Measurements from ENCODE around the gene VPS13A.
"Not testable (repeated sequence)": the region's sequence is repeated elsewhere in the genome, so short reads cannot be mapped to it uniquely, and the experiment has no call there.

VPS13A gene

GRCh38 chr9:77194423-77194822, 17.1 kb downstream of the VPS13A start:
- no peak for DNase-seq

- DNase-seq, result no peak
Measured at GRCh38 chr9:77210116-77210515, 32.8 kb downstream of the VPS13A start.

GRCh38 chr9:77211561-77211960, 34.2 kb downstream of the VPS13A start:
- no peak for DNase-seq

- DNase-seq, result no peak
Measured at GRCh38 chr9:77212801-77213200, 35.5 kb downstream of the VPS13A start.

- DNase-seq, result no peak
Measured at GRCh38 chr9:77215874-77216273, 38.5 kb downstream of the VPS13A start.

- DNase-seq, result no peak
Measured at GRCh38 chr9:77218612-77219011, 41.3 kb downstream of the VPS13A start.

- DNase-seq, result no peak
Measured at GRCh38 chr9:77221431-77221830, 44.1 kb downstream of the VPS13A start.

- no peak for DNase-seq
Measured at GRCh38 chr9:77224746-77225312, 47.5 kb downstream of the VPS13A start.

GRCh38 chr9:77236693-77237092, 59.4 kb downstream of the VPS13A start:
- DNase-seq, result no peak

GRCh38 chr9:77237896-77238295, 60.6 kb downstream of the VPS13A start:
- DNase-seq, result no peak

GRCh38 chr9:77251050-77251449, 73.7 kb downstream of the VPS13A start:
- DNase-seq, result no peak

- DNase-seq, result no peak
Measured at GRCh38 chr9:77257275-77257674, 79.9 kb downstream of the VPS13A start.

- DNase-seq, result no peak
Measured at GRCh38 chr9:77261605-77262004, 84.3 kb downstream of the VPS13A start.

GRCh38 chr9:77267762-77268161, 90.4 kb downstream of the VPS13A start:
- DNase-seq, result not testable (repeated sequence)

- no peak for DNase-seq
Measured at GRCh38 chr9:77271023-77271690, 93.8 kb downstream of the VPS13A start.

- DNase-seq, result no peak
Measured at GRCh38 chr9:77276799-77277198, 99.5 kb downstream of the VPS13A start.

- no peak for DNase-seq
Measured at GRCh38 chr9:77277719-77278118, 100.4 kb downstream of the VPS13A start.

GRCh38 chr9:77283991-77284390, 106.7 kb downstream of the VPS13A start:
- DNase-seq, result no peak

- no peak for DNase-seq
Measured at GRCh38 chr9:77284616-77285015, 107.3 kb downstream of the VPS13A start.

- no peak for DNase-seq
Measured at GRCh38 chr9:77290373-77290772, 113.0 kb downstream of the VPS13A start.

GRCh38 chr9:77291714-77292113, 114.4 kb downstream of the VPS13A start:
- DNase-seq, result no peak

GRCh38 chr9:77293949-77294348, 116.6 kb downstream of the VPS13A start:
- DNase-seq, result no peak

GRCh38 chr9:77304543-77304942, 127.2 kb downstream of the VPS13A start:
- no peak for DNase-seq

GRCh38 chr9:77305622-77306400, 128.5 kb downstream of the VPS13A start:
- DNase-seq, result no peak
